ENCODE results near the gene LEFTY1. TPM values are rescaled to one million over a fixed set of nuclear protein-coding genes. Genes with fewer than 3 reads are reported as not detected.

The LEFTY1 gene
- polyA plus RNA-seq, 3 donors: 0.13 TPM; not detected in 2

DNA sequence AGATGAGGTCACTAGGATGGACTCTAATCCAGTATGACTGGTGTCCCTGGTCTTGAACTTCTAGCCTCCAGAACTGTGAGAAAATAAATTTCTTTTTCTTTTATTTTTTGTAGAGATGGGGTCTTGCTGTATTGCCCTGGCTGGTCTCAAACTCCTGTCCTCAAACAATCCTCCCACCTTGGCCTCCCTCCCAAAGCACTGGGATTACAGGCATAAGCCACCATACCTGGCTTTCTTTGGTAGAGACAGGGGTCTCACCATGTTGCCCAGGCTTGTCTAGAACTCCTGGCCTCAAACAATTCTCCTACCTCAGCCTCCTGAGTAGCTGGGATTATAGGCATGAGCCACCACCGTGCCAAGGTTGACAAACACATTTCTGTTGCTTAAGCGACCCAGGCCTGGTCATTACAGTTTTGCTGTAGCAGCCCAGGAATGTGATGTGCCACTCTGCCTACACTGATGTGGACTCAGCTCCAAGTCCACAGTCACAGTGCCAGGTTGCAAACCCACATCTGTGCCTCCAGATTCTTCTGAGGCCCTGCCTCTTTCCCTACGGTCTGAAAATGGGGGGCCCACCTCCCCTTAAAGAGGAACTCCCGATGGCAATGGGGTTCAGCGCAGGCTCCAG lies 19.2 kb upstream of the LEFTY1 start:
- no peak overlapping the region for H3K4me3 Mint-ChIP-seq
- H3K36me3 ChIP-seq (replicated peaks in 1 of 2; ENCODE audit: control insufficient read depth in 1 of 2, insufficient read depth in 2 of 2, low read length in 2 of 2): peaks cover 2 to 6% of the 10 kb centered on the region in 2 donors
- peaks cover 0 to 3% (median 0%) of the 10 kb centered on the region in 7 donors for H3K9me3 Mint-ChIP-seq
- DNase-seq: no peak
- H3K9ac ChIP-seq (ENCODE audit: insufficient read depth, low read length, poor library complexity, severe bottlenecking): no peak overlapping the region
- H3K4me3 ChIP-seq (replicated peaks in 1 of 3; ENCODE audit: low read depth in 2 of 3, low read length in 3 of 3): no peak overlapping the region
- no peaks in the 10 kb centered on the region for H4K20me1 ChIP-seq (ENCODE audit: insufficient read depth, low read length)
- H3K4me2 ChIP-seq (replicated peaks; ENCODE audit: extremely low read depth, low read length, poor library complexity, severe bottlenecking): no peak overlapping the region
- peaks cover 0 to 2% (median 0%) of the 10 kb centered on the region in 3 donors for H3K27me3 Mint-ChIP-seq (ENCODE audit: low read depth in 3 of 3)
- no peaks in the 10 kb centered on the region for H3K4me1 Mint-ChIP-seq
- H3K9me3 ChIP-seq (replicated peaks in 1 of 2; ENCODE audit: control insufficient read depth in 1 of 2, insufficient read depth in 1 of 2, low read length in 2 of 2): no peaks in the 10 kb centered on the region
- intact Hi-C loops (cut with micrococcal nuclease): no loop called here
- WGBS (ENCODE audit: insufficient coverage): 90% methylated on average over 5 of the region's 5 CpGs
- H3K27ac ChIP-seq (ENCODE audit: low read depth in 1 of 2, low read length in 2 of 2): no peak overlapping the region
- TF ChIP-seq, protein P1, sequence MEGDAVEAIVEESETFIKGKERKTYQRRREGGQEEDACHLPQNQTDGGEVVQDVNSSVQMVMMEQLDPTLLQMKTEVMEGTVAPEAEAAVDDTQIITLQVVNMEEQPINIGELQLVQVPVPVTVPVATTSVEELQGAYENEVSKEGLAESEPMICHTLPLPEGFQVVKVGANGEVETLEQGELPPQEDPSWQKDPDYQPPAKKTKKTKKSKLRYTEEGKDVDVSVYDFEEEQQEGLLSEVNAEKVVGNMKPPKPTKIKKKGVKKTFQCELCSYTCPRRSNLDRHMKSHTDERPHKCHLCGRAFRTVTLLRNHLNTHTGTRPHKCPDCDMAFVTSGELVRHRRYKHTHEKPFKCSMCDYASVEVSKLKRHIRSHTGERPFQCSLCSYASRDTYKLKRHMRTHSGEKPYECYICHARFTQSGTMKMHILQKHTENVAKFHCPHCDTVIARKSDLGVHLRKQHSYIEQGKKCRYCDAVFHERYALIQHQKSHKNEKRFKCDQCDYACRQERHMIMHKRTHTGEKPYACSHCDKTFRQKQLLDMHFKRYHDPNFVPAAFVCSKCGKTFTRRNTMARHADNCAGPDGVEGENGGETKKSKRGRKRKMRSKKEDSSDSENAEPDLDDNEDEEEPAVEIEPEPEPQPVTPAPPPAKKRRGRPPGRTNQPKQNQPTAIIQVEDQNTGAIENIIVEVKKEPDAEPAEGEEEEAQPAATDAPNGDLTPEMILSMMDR (IDR thresholded peaks at IDR 0.05): no peak
- no peak overlapping the region for H2AFZ ChIP-seq (ENCODE audit: insufficient read depth, low read depth, low read length, poor library complexity, severe bottlenecking)
- H3K36me3 Mint-ChIP-seq: peaks cover 5 to 11% of the 10 kb centered on the region in 2 donors
- peak overlapping the region in 1 of 7 donors; percentile 23 for H3K27ac Mint-ChIP-seq
- H3K27me3 ChIP-seq (ENCODE audit: control insufficient read depth in 2 of 2, insufficient read depth in 2 of 2, low read length in 2 of 2): no peaks in the 10 kb centered on the region
- H3K4me1 ChIP-seq (ENCODE audit: control insufficient read depth in 1 of 2, insufficient read depth in 2 of 2, low read length in 2 of 2): peaks cover 0 to 6% of the 10 kb centered on the region in 2 donors
- no peaks in the 10 kb centered on the region for H3K79me2 ChIP-seq (ENCODE audit: insufficient read depth, low read length)

DNA sequence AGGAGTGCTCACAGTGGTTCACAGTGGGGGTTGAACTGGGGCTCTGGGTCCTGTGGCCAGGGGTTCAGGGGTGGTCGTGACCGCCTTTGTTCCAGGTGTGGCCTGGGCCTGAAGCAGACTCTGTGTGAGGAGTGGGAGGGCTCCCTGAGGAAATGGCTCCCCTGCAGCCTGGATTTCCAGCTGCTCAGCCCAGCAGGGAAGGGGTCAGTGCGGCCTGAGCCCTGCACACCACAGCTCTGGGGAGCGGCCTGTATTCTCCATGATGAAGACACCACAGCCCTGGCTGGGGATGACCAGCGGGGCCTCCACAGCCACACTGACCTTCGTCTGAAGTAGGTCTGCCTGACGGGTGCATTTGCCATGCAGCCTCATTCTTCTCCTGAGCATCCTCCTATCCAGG lies 18.4 kb upstream of the LEFTY1 start:
- peak overlapping the region in 2 of 7 donors; percentile 23 to 30 for H3K27ac Mint-ChIP-seq
- 100% methylated on average over 5 of the region's 7 CpGs for WGBS (ENCODE audit: insufficient coverage)

More for the DNA sequence above, 18.4 kb upstream of the LEFTY1 start:
- peaks cover 0 to 3% (median 0%) of the 10 kb centered on the region in 7 donors for H3K9me3 Mint-ChIP-seq
- H3K36me3 Mint-ChIP-seq: peaks cover 2 to 4% of the 10 kb centered on the region in 2 donors
- H3K4me3 ChIP-seq (replicated peaks in 1 of 3; ENCODE audit: low read depth in 2 of 3, low read length in 3 of 3): no peak overlapping the region
- no peak overlapping the region for H3K4me2 ChIP-seq (replicated peaks; ENCODE audit: extremely low read depth, low read length, poor library complexity, severe bottlenecking)
- H3K9me3 ChIP-seq (replicated peaks in 1 of 2; ENCODE audit: control insufficient read depth in 1 of 2, insufficient read depth in 1 of 2, low read length in 2 of 2): no peaks in the 10 kb centered on the region
- H3K27me3 ChIP-seq (ENCODE audit: control insufficient read depth in 2 of 2, insufficient read depth in 2 of 2, low read length in 2 of 2): no peaks in the 10 kb centered on the region
- H3K36me3 ChIP-seq (replicated peaks in 1 of 2; ENCODE audit: control insufficient read depth in 1 of 2, insufficient read depth in 2 of 2, low read length in 2 of 2): no peaks in the 10 kb centered on the region
- H3K4me1 Mint-ChIP-seq: no peaks in the 10 kb centered on the region
- intact Hi-C loops (cut with micrococcal nuclease): no loop called here
- H2AFZ ChIP-seq (ENCODE audit: insufficient read depth, low read depth, low read length, poor library complexity, severe bottlenecking): no peak overlapping the region
- no peaks in the 10 kb centered on the region for H3K79me2 ChIP-seq (ENCODE audit: insufficient read depth, low read length)
- H3K27ac ChIP-seq (ENCODE audit: low read depth in 1 of 2, low read length in 2 of 2): no peak overlapping the region
- peaks cover 0 to 2% (median 0%) of the 10 kb centered on the region in 3 donors for H3K27me3 Mint-ChIP-seq (ENCODE audit: low read depth in 3 of 3)
- TF ChIP-seq, protein P1 (IDR thresholded peaks at IDR 0.05): no peak
- no peak overlapping the region for H3K4me3 Mint-ChIP-seq
- H4K20me1 ChIP-seq (ENCODE audit: insufficient read depth, low read length): no peaks in the 10 kb centered on the region
- no peak for DNase-seq
- no peak overlapping the region for H3K9ac ChIP-seq (ENCODE audit: insufficient read depth, low read length, poor library complexity, severe bottlenecking)
- H3K4me1 ChIP-seq (ENCODE audit: control insufficient read depth in 1 of 2, insufficient read depth in 2 of 2, low read length in 2 of 2): peaks cover 0 to 6% of the 10 kb centered on the region in 2 donors

All from CD14-positive monocyte (primary cell).